H1 (cell line): Measurements from ENCODE around the gene RPS6KB2. TPM values are rescaled to one million over a fixed set of nuclear protein-coding genes. Genes with fewer than 3 reads are reported as not detected.

Experiments used
- CTCF ChIA-PET: fragments of 300-600 bp; sonication (Branson Sonifier 250); formaldehyde crosslinking; loops from one replicate; lab custom pipeline; 2021; ENCODE audit not compliant: partially characterized antibody; lab: Charles Lee
- POLR2A ChIA-PET: fragments of 300-600 bp; sonication (Branson Sonifier 250); formaldehyde crosslinking; loops from one replicate; lab custom pipeline; 2021; ENCODE audit warnings: inconsistent platforms; ENCODE audit not compliant: partially characterized antibody; lab: Charles Lee
- DNase-seq, 2 experiments: peaks; one replicate each; pipeline versions ENCODE4 v3.0.0 to v3.0.0-alpha.2; 2010 to 2022; ENCODE audit warnings: low spot score in 2 of 2, low read depth in 1 of 2, mixed read lengths in 1 of 2
- FAIRE-seq: peaks from 2 replicates; lab custom pipeline; 2011; peaks lifted over from hg19 to GRCh38; lab: Jason Lieb, UNC
- H2AFZ ChIP-seq: 2 replicates; pipeline ENCODE4 v1.8.1; 2012; ENCODE audit warnings: low read length, inconsistent platforms
- H2AK5ac ChIP-seq: 2 replicates; pipeline ENCODE4 v1.6.1; 2013; ENCODE audit warnings: low read depth, low read length
- H2BK120ac ChIP-seq: replicated peaks from 2 replicates; pipeline ENCODE3; 2013; ENCODE audit warnings: low read depth, low read length, inconsistent platforms
- H2BK12ac ChIP-seq: 2 replicates; pipeline ENCODE4 v1.6.1; 2013; ENCODE audit warnings: low read depth, low read length
- H2BK15ac ChIP-seq: 2 replicates; pipeline ENCODE4 v1.6.1; 2013; ENCODE audit warnings: low read length
- H2BK20ac ChIP-seq: 2 replicates; pipeline ENCODE4 v1.6.1; 2013; ENCODE audit warnings: low read length
- H2BK5ac ChIP-seq: 2 replicates; pipeline ENCODE4 v1.6.1; 2013; ENCODE audit warnings: low read depth, low read length
- H3K14ac ChIP-seq: 2 replicates; pipeline ENCODE4 v1.6.1; 2013; ENCODE audit warnings: inconsistent platforms; ENCODE audit not compliant: insufficient read length
- H3K18ac ChIP-seq: 2 replicates; pipeline ENCODE4 v1.6.1; 2013; ENCODE audit warnings: low read length; ENCODE audit errors: extremely low read depth
- H3K23ac ChIP-seq: 2 replicates; pipeline ENCODE4 v1.6.1; 2013; ENCODE audit warnings: inconsistent platforms; ENCODE audit not compliant: insufficient read length
- H3K23me2 ChIP-seq: 2 replicates; pipeline ENCODE4 v1.6.1; 2013; ENCODE audit warnings: low read depth, low read length
- H3K27ac ChIP-seq: 2 replicates; pipeline ENCODE4 v1.6.1; 2011; ENCODE audit warnings: low read depth, low read length, inconsistent platforms
- H3K27me3 ChIP-seq, 4 experiments: replicated peaks in 1 of 4; 1 replicate in 1 of 4; 2 replicates in 3 of 4; pipeline versions ENCODE4 v1.6.1 to v1.8.1; 2011 to 2013; ENCODE audit warnings: low read length in 3 of 4, mild to moderate bottlenecking in 3 of 4, inconsistent platforms in 2 of 4, mixed read lengths in 2 of 4, moderate library complexity in 1 of 4; ENCODE audit not compliant: control insufficient read depth in 3 of 4, insufficient read depth in 3 of 4; ENCODE audit errors: extremely low read depth in 1 of 4
- H3K36me3 ChIP-seq, 4 experiments: 2 replicates each; pipeline versions ENCODE4 v1.6.1 to v1.8.1; 2011 to 2013; ENCODE audit warnings: mild to moderate bottlenecking in 4 of 4, low read length in 3 of 4, moderate library complexity in 2 of 4, control low read depth in 1 of 4, inconsistent platforms in 1 of 4; ENCODE audit not compliant: insufficient read depth in 4 of 4, control insufficient read depth in 2 of 4
- H3K4ac ChIP-seq: replicated peaks from 2 replicates; pipeline ENCODE3; 2013; ENCODE audit warnings: low read length, low read depth, mixed read lengths, inconsistent platforms; ENCODE audit not compliant: insufficient read length
- H3K4me1 ChIP-seq, 4 experiments: replicated peaks in 1 of 4; 1 replicate in 1 of 4; 2 replicates in 3 of 4; pipeline versions ENCODE4 v1.6.1 to v1.8.1; 2011 to 2013; ENCODE audit warnings: low read length in 3 of 4, inconsistent platforms in 2 of 4, mixed read lengths in 1 of 4; ENCODE audit not compliant: insufficient read depth in 4 of 4, control insufficient read depth in 3 of 4
- H3K4me2 ChIP-seq, 2 experiments: 2 replicates each; pipeline versions ENCODE4 v1.6.1 to v1.8.1; 2011 to 2013; ENCODE audit warnings: low read depth in 2 of 2, low read length in 2 of 2, control low read depth in 1 of 2, inconsistent platforms in 1 of 2, mild to moderate bottlenecking in 1 of 2; ENCODE audit not compliant: insufficient read depth in 1 of 2
- H3K4me3 ChIP-seq, 4 experiments: fragments of 200-600, 300-600 bp in 1 of 4; sonication (generic), shearing (Covaris generic), sonication (Bioruptor Twin) in 1 of 4; 2 replicates each; pipeline versions ENCODE4 v1.5.1 to v1.8.1; 2011 to 2016; ENCODE audit warnings: low read length in 4 of 4, low read depth in 3 of 4, control low read depth in 2 of 4, inconsistent platforms in 2 of 4, mild to moderate bottlenecking in 2 of 4, mixed read lengths in 1 of 4, moderate library complexity in 1 of 4; ENCODE audit not compliant: insufficient read depth in 2 of 4; ENCODE audit errors: extremely low read depth in 1 of 4
- H3K56ac ChIP-seq: replicated peaks from 2 replicates; pipeline ENCODE3; 2013; ENCODE audit warnings: low read depth, mild to moderate bottlenecking, mixed read lengths, low read length, inconsistent platforms; ENCODE audit not compliant: insufficient read length
- H3K79me1 ChIP-seq: 2 replicates; pipeline ENCODE4 v1.6.1; 2013; ENCODE audit warnings: low read depth, low read length, control low read depth
- H3K79me2 ChIP-seq, 2 experiments: 2 replicates each; pipeline versions ENCODE4 v1.6.1 to v1.8.1; 2012 to 2013; ENCODE audit warnings: low read length in 2 of 2, mild to moderate bottlenecking in 2 of 2, inconsistent platforms in 1 of 2; ENCODE audit not compliant: insufficient read depth in 2 of 2, control insufficient read depth in 1 of 2
- H3K9ac ChIP-seq, 4 experiments: replicated peaks in 1 of 4; 1 replicate in 1 of 4; 2 replicates in 3 of 4; pipeline versions ENCODE4 v1.6.1 to v1.8.1; 2011 to 2013; ENCODE audit warnings: low read depth in 3 of 4, low read length in 3 of 4, control low read depth in 2 of 4, mild to moderate bottlenecking in 2 of 4, moderate library complexity in 2 of 4, inconsistent platforms in 1 of 4; ENCODE audit errors: extremely low read depth in 1 of 4
- H3K9me3 ChIP-seq, 2 experiments: 2 replicates each; pipeline versions ENCODE4 v1.6.1 to v1.8.1; 2012 to 2013; ENCODE audit warnings: mild to moderate bottlenecking in 2 of 2, moderate library complexity in 2 of 2, control low read depth in 1 of 2, inconsistent platforms in 1 of 2, low read depth in 1 of 2, low read length in 1 of 2, mixed read lengths in 1 of 2; ENCODE audit not compliant: insufficient read depth in 2 of 2
- H4K20me1 ChIP-seq, 2 experiments: replicated peaks in 1 of 2; 2 replicates each; pipeline versions ENCODE3 to v1.8.1; 2011 to 2013; ENCODE audit warnings: inconsistent platforms in 2 of 2, low read length in 2 of 2, mild to moderate bottlenecking in 1 of 2; ENCODE audit not compliant: insufficient read depth in 2 of 2, control insufficient read depth in 1 of 2
- H4K5ac ChIP-seq: 2 replicates; pipeline ENCODE4 v1.6.1; 2013; ENCODE audit warnings: low read length, low read depth, mixed read lengths, inconsistent platforms; ENCODE audit not compliant: insufficient read length
- H4K8ac ChIP-seq: 2 replicates; pipeline ENCODE4 v1.8.0; 2013; ENCODE audit warnings: mild to moderate bottlenecking, moderate library complexity, low read length, inconsistent platforms; ENCODE audit not compliant: insufficient read depth; ENCODE audit errors: extremely low read depth
- H4K91ac ChIP-seq: replicated peaks from 2 replicates; pipeline ENCODE3; 2013; ENCODE audit warnings: low read length, mixed read lengths, inconsistent platforms; ENCODE audit not compliant: insufficient read length
- EGR1 ChIP-seq: IDR thresholded peaks from 2 replicates; pipeline ENCODE4 v1.6.1; 2011; ENCODE audit warnings: low read depth, low read length, borderline replicate concordance
- GABPA ChIP-seq: IDR thresholded peaks from 2 replicates; pipeline ENCODE4 v1.6.1; 2011; ENCODE audit warnings: mild to moderate bottlenecking, low read length, moderate library complexity, borderline replicate concordance; ENCODE audit not compliant: insufficient read depth
- MAFK ChIP-seq: IDR thresholded peaks from 2 replicates; pipeline ENCODE4 v1.6.1; 2012; ENCODE audit warnings: low read depth, mild to moderate bottlenecking, improper control_type of control experiment, low read length
- NRF1 ChIP-seq: IDR thresholded peaks from 2 replicates; pipeline ENCODE4 v1.6.1; 2011; ENCODE audit warnings: mild to moderate bottlenecking, low read depth, low read length, improper control_type of control experiment
- RNF2 ChIP-seq: fragments of 200-900, 300-1000 bp; sonication (generic); IDR thresholded peaks from 2 replicates; pipeline ENCODE4 v1.7.1; 2016; ENCODE audit warnings: borderline replicate concordance, low read depth, mild to moderate bottlenecking, antibody characterized with exemption, low read length; ENCODE audit not compliant: poor library complexity, severe bottlenecking; ENCODE audit errors: missing control alignments
- SAP30 ChIP-seq: fragments of 300-600 bp; sonication (generic); IDR thresholded peaks from 2 replicates; pipeline ENCODE4 v1.7.1; 2012; ENCODE audit warnings: low read length, moderate library complexity, mild to moderate bottlenecking, inconsistent platforms; ENCODE audit not compliant: insufficient read depth, insufficient replicate concordance
- SIN3A ChIP-seq, 2 experiments: IDR thresholded peaks in 1 of 2; conservative IDR thresholded peaks in 1 of 2; 2 replicates each; pipeline ENCODE4 v1.6.1; 2011 to 2012; ENCODE audit warnings: low read length in 2 of 2, improper control_type of control experiment in 1 of 2, low read depth in 1 of 2, mild to moderate bottlenecking in 1 of 2
- SP1 ChIP-seq: IDR thresholded peaks from 2 replicates; pipeline ENCODE4 v1.6.1; 2011; ENCODE audit warnings: low read depth, low read length
- TCF12 ChIP-seq: IDR thresholded peaks from 2 replicates; pipeline ENCODE4 v1.6.1; 2011; ENCODE audit warnings: low read depth, mild to moderate bottlenecking, low read length
- WGBS, 2 experiments: shearing (Covaris generic) in 1 of 2; methylation state at CpG; one replicate each; pipeline versions ENCODE4 v1.1.6 to v1.1.7; 2013 to 2015; ENCODE audit warnings: low lambda C conversion rate in 2 of 2, mixed read lengths in 2 of 2, inconsistent platforms in 1 of 2, low coverage in 1 of 2, missing lambda C conversion rate in 1 of 2; ENCODE audit not compliant: insufficient replicate concordance in 2 of 2, insufficient coverage in 1 of 2, insufficient read length in 1 of 2; ENCODE audit errors: extremely low coverage in 1 of 2, missing lambda C conversion rate in 1 of 2; 5-methylcytosine and 5-hydroxymethylcytosine counted together
- polyA plus RNA-seq, 7 experiments: library from polyadenylated mRNA; depleted of rRNA in 3 of 7; stranded (reverse) in 5 of 7; unstranded in 2 of 7; fragments of >200 nt in 5 of 7; fragments of 200-250 nt in 2 of 7; gene quantifications; 1 replicate in 5 of 7; 2 replicates in 1 of 7; 4 replicates in 1 of 7; pipeline versions ENCODE4 v1.2.1 to v1.2.3, GENCODE V29; 2011 to 2013; ENCODE audit warnings: missing spikeins in 2 of 7, mixed read lengths in 2 of 7
- total RNA-seq: library from RNA; stranded (reverse); fragmentation: NEBNext Ultra II Directional; extraction: Animal tissue kit (Norgen Biotek cat#: 25700); gene quantifications from 2 replicates; pipeline ENCODE4 v1.2.1, GENCODE V29; 2021
- TF ChIP-seq, protein P1 (sequence below): IDR thresholded peaks from 2 replicates; pipeline ENCODE4 v1.6.1; 2012; ENCODE audit warnings: inconsistent platforms

RPS6KB2 gene
- total and polyA plus RNA-seq, 2 of the 8 experiments (the other 6 are each of a cell fraction or from before 2014, with no cell fraction given) = 41.0 to 47.1 TPM

DNA sequence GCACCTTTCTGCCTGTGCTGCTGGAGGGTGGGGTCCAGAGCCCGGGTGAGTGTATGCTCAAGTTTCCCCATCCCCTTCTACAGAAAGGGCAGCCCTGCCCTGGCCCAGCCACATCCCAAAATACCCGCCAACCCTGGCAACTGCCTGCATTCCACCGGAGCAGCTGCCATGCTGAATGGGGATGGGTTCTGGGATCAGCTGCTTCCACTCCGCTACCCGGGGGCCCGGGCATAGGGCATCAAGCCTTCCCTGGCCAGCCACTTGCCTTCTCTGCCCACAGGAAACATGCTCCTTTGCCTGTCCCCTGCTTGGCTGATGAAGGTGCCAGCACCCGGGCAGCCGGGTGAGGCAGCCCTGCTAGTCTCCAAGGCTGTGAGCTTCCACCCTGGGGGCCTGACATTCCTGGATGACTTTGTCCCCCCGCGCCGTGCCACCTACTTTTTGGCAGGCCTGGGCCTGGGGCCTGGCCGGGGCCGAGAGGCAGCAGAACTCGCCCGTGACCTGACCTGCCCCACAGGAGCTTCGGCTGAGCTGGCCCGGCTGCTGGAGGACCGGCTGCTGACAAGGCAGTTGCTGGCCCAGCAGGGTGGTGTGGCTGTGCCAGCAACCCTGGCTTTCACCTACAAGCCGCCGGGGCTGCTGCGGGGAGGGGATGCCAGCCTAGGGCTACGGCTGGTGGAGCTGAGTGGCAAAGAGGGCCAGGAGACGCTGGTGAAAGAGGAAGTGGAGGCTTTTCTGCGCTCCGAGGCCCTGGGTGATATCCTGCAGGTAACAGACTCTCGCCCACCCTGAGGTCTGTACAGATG lies 9.6 kb upstream of the RPS6KB2 start:
- FAIRE-seq = no peak
- Histone ChIP-seq H3K9me3 (no peaks in the 10 kb centered on the region), H2BK120ac (no peak overlapping the region), H3K79me1 (no peaks in the 10 kb centered on the region), H3K4me2 (no peak overlapping the region), H4K8ac (no peak overlapping the region; the same call in 1 of the 2 replicates), H3K14ac (no peak overlapping the region), H2AFZ (no peak overlapping the region), H3K36me3 (no peaks in the 10 kb centered on the region), H3K18ac (no peak overlapping the region), H4K5ac (no peak overlapping the region), H2AK5ac (no peak overlapping the region), H2BK12ac (no peak overlapping the region), H3K27ac (no peak overlapping the region), H4K91ac (no peak overlapping the region), H3K27me3 (peaks cover 0 to 8% (median 5%) of the 10 kb centered on the region in 4 experiments; a peak in 5 of 7 replicates), H3K9ac (no peak overlapping the region), H3K4me1 (peaks cover 4 to 15% (median 11%) of the 10 kb centered on the region in 4 experiments), H4K20me1 (peaks cover 0 to 3% of the 10 kb centered on the region in 2 experiments), H2BK20ac (no peak overlapping the region), H2BK15ac (no peak overlapping the region), H3K4ac (no peak overlapping the region), H3K4me3 (no peak overlapping the region), H3K56ac (no peak overlapping the region), H2BK5ac (no peak overlapping the region), H3K23ac (no peak overlapping the region), H3K79me2 (no peaks in the 10 kb centered on the region), H3K23me2 (peaks cover 12% of the 10 kb centered on the region; the same call in 1 of the 2 replicates)
- ChIA-PET CTCF (interaction anchor here (0.6 to 2.4 kb wide), 6 partner anchors 16 to 210 kb away, joined by 3 to 13 read pairs (median 4); partner anchors contain the start of genes PITPNM1, PPP1CA, TBC1D10C and TMEM134), POLR2A (interaction anchor here (0.6 to 10.2 kb wide), 9 partner anchors 9 to 49 kb away, joined by 3 to 104 read pairs (median 4); partner anchors contain the start of genes PTPRCAP, RPS6KB2 and TBC1D10C)
- WGBS, 2 experiments = 86% methylated on average over 24 of the region's 26 CpGs; no CpG with 5 or more reads in 1 of the 2 experiments
- no peak for DNase-seq
- TF ChIP-seq SAP30 (no peak), GABPA (no peak), SIN3A (conservative IDR thresholded peaks at IDR 0.05 in 1 of 2, IDR thresholded peaks at IDR 0.05 in 1 of 2; ENCODE audit: low read depth in 1 of 2, low read length in 2 of 2) (no peak), TCF12 (no peak), SP1 (no peak), RNF2 (no peak), NRF1 (no peak), MAFK (no peak), EGR1 (no peak)
- TF ChIP-seq, protein P1, sequence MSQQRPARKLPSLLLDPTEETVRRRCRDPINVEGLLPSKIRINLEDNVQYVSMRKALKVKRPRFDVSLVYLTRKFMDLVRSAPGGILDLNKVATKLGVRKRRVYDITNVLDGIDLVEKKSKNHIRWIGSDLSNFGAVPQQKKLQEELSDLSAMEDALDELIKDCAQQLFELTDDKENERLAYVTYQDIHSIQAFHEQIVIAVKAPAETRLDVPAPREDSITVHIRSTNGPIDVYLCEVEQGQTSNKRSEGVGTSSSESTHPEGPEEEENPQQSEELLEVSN = no peak
